HG02943 (cell line): Measurements from ENCODE around the gene HPSE2.
"Not testable (repeated sequence)": the region's sequence is repeated elsewhere in the genome, so short reads cannot be mapped to it uniquely, and the experiment has no call there.

Source experiments
- ATAC-seq: cut with Tn5 transposase; IDR thresholded peaks from one replicate; pipeline ENCODE4 v1.9.1; 2021; ENCODE audit warnings: mild to moderate bottlenecking, low read depth, moderate library complexity; ENCODE audit not compliant: unreplicated experiment

Gene HPSE2

DNA sequence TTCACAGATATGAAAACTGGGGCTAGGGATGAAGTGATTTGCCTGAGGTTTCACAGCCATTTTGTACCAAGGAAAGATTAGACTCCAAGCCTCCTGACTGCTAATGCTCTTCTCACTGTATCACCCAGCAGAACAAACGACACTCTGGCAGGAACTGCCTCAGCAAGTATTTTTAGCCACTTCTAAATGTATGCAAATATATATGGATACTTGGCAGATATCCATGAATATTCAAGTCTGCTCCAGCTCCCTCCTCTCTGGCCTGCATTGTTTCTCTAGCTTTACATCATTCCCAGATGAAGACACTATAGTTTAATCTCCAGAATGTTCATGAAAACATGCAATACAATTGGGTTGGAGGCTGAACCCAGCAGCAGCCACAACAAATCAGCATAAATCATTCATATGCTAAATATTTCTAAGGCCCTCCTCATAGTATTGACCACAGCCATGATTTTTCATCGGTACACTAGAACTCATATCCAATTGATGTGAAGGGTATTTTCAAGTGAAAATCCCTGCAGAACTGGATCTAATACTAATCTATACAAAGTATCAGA lies 65.5 kb downstream of the HPSE2 start:
- no peak for ATAC-seq

DNA sequence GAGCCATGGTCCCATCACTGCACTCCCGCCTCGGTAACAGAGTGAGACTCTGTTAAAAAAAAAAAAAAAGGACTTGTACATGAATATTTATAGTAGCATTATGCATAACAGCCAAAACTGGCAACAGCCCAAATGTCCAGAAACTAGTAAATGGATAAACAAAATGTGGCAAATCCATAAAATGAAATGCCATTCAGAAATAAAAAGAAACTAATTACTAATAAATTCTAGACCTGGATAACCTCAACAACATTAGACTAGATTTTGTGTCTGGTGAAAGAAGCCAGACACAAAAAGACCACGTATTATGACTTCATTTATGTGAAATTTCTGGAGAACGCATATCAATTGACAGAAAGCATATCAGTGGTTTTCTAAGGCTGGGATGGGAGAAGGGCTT lies 74.5 kb downstream of the HPSE2 start:
- ATAC-seq: no peak

DNA sequence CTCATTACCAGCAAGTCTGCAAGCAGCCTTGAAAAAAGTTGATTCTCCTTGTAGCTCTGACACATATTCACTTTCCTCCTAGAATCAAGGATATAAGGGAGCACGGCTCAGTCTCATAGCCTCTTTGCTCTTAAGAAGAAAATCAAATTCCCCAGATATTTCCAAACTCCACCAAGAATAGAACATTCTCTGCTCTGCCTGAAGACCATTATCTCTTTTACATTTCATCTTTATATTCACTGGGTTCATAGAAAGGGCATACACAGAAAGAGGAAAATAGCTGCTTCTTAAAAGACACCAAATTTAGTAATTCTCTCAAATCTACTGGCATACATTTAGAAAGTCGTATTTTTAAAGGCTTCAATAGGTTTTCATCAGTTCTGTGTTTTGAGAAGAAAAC lies 92.0 kb downstream of the HPSE2 start:
- ATAC-seq: no peak

DNA sequence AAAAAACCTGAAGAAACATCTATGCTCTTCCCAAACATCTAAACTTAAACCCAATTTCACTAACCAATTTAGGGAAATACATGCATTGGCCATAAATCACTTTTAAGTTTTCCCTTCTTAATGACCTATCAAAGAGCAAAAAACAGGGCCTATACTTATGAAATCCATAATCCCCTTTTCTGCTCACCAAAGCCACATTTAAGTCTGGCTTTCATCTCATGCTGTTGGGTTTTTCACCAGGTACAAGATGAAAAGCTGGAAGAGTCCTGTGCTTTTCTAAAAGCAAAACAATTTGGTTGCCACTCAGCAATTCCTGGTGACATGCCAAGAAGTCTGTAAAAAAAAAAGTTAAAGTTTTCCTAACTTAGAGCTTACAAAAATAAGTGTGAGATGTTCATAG lies 92.6 kb downstream of the HPSE2 start:
- no peak for ATAC-seq

DNA sequence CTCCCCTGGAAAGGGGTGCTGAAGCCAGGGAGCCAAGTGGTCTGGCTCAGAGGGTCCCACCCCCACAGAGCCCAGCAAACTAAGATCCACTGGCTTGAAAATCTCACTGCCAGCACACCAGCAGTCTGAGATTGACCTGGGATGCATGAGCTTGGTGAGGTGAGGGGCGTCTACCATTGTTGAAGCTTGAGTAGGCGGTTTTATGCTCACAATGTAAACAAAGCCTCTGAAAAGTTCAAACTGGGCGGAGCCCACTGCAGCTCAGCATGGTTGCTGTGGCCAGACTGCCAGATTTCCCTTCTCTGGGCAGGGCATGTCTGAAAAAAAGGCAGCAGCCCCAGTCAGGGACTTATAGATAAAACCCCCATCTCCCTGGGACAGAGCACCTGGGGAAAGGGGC lies 102.8 kb downstream of the HPSE2 start:
- ATAC-seq: not testable (repeated sequence)

DNA sequence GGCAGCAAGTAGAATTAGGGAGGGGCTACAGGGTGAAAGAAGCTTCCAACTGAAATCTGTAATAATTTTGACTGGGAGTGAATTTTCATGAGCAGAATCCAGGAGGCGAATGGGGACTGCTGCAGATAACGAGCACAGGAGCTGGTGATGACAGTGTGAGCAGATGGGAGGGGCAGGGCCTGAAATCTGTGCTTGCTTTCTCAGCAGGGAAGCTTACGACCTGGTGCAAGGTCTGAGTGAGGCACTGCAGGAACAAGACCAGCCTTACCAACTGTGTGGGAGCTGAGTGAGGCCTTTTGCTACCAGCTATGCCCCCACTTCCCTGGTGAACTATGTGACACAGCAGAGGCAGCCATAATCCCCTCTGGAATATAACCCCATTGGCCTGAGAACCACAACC lies 109.8 kb downstream of the HPSE2 start:
- ATAC-seq: no peak

DNA sequence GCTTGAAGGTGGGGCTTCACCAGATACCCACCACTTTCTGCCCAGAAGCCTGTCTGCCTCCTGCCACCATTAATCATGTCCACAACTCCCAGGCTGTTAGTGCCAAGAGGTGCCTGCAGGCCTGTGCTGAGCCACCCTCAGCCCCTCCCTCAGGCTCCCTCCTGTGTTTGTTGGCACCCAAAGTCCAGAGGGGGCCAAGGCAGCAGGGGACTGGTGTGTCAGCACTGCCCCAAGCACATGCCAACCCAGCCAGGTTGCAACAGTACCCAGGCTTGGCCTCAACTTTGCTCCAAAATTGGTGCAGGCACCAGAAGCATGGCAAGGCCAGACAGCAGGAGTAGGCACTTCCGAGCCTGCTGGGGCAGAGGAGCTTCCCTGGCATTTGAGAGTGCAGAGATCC lies 111.3 kb downstream of the HPSE2 start:
- ATAC-seq: no peak

DNA sequence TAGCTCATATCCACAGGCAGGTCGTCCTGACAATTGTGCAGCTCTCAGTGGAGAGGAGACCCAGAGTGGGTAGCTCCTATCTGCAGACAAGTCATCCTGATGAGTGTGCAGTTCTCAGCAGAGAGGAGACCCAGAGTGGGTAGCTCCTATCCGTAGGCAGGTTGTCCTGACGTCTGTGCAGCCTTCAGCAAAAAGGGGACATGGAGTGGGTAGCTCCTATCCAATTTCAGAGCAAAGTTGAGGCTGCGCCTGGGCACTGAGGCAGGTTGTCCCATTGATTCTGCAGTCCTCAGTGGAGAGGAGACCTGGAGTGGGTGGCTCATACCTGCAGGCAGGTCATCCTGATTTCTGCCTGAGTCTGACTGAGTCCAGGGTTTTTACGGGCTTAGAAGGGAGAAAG lies 111.8 kb downstream of the HPSE2 start:
- ATAC-seq: no peak

DNA sequence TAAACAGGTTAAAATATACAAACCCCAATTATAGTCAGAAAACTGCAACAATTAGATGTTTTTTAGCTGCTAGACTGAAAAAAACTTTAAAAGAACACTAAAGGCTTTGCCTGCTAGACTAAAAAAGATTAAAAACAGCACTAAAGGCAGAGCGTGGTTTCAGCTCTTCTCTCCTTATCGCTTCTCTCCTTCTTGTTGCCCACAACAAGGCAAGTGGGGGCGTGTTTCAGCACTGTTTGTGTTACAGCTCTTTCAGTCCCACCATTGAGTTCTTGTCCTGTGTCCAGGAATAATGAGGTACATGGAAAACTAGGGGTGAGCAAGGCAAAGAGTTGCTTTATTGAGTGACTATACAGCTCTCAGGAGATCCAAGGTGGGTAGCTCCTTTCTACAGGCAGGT lies 112.3 kb downstream of the HPSE2 start:
- ATAC-seq: no peak

DNA sequence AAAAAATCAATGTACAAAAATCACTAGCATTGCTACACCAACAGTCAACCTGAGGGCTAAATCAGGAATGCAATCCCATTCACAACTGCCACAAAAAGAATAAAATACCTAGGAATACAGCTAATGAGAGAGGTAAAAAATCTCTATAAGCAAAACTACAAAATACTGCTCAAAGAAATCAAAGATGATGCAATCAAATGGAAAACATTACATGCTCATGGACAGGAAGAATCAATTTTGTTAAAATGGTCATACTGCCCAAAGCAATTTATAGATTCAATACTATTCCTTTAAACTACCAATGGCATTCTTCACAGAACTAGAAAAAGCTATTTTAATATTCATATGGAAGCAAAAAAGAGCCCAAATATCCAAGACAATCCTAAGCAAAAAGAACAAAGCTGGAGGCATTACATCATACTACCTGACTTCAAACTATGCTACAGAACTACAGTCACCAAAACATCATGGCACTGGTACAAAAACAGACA lies 116.3 kb downstream of the HPSE2 start:
- ATAC-seq: no peak

DNA sequence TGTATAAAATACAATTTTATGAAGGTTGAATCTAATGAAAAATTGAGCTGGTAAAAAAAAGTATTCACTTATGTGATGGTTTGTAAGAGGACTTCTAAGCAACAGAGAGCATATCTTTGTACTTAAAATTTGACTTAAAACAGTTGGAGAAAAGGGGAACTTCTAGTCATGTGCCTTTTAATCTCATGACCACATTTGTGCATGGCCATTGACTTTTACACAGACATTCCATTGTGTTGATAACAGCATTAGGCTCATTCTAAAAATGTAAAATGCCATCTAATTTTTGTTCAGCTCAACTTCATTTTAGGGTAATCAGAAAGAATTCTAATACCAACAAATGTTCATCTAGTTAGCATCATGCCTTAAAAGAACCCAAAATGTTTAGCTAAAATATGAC lies 119.9 kb downstream of the HPSE2 start:
- ATAC-seq: no peak

DNA sequence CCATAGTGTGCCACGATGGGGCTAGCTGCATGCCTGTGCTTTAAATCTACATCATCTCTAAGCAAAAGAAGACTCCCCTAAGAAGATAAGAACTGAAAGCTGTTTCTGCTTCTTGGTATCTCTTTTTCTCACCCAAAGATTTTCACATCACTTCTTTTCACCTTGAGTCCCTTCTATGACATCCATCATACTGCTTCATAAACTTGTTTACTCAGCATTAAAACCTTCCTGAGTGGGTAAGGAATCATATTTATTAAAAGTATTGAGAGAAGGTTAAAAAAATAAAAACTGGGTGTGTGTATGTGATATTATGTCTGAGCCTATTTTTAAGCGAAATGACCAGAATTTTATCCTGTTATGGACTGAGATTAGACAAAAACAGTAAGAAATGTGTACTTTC lies 150.3 kb downstream of the HPSE2 start:
- no peak for ATAC-seq

DNA sequence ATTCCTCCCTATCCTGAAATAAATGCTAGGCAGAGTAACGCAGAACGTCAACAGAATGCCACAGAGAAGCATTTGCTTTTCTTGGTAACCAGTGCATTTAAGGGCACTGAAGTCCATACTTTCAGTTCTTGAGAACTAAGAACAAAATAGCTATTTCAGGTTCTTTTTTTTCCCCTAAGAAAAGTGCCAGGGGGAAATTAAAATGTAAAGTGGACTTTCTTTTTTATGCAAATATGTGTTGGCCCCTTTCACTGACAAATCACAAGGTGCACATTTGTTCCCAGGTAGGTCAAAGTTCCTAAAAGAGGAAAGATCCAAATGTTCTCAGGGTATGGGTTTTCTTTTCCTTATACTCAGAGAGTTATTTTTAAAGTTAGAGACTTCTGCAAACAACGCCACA lies 151.5 kb downstream of the HPSE2 start:
- ATAC-seq: no peak

DNA sequence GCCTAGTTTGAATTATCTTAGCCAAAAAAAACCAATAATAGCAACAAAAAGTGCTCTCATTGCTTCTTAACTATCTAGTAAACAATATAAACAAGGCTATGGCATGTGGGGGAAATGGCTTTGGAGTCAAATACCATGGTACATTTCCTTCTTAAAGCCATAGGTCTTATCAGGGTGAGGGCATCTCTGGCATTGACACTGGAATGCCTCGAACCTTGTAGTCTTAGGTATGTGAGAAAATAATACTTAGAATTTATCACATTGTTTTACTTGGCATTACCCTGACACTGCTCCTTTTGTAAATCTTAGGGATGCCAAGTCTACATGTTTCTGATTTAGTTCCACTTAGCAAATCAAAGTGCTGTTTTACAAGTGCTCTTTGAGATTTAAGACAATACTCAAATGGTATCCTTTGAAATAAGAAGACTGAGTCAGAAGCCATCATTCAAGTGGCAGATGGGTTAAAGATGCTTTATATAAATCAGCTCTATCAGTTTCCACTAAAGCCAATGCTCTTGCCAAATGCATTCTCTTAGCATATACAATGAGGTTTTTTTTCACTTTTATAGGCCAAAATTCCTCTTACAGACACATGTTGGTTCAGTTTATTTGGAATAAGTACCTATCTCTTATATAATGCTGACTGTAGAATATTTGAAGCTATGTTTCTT lies 155.2 kb downstream of the HPSE2 start:
- no peak for ATAC-seq

DNA sequence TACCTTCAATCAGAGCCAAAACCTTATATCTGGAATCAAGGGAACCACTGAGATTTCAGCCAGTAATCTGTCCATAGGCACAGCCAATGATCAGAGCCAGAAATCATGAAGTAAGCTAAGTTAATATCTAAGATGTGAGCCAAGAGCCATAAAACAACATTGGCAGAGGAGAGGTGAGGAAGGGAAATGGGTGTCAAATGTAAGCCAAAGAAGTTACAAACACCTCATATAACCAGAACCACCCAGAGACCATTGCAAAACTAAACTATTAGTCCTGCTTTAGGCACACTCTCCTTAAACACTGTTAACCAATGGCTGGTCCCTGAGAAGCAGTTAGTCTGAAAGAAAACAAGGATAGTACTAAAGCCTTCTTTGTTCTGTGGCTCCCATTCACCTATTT lies 173.1 kb downstream of the HPSE2 start:
- no peak for ATAC-seq

DNA sequence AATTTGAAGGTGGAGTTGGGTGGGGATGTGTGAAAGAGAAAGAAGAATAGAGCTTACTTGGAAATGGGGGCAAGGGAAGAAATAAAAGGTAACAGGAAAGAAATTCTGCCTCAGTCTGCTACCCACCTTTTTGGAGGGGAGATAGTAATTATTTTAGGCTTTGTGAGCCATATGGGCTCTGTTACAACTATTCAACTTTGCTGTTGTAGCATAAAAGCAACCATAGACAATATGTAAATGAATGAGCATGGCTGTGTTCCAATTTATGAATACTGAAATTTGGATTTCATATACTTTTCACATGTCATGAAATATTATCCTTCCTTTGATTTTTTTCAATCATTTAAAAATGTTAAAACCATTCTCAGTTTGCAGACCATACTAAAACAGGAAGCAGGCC lies 176.9 kb downstream of the HPSE2 start:
- ATAC-seq: no peak

DNA sequence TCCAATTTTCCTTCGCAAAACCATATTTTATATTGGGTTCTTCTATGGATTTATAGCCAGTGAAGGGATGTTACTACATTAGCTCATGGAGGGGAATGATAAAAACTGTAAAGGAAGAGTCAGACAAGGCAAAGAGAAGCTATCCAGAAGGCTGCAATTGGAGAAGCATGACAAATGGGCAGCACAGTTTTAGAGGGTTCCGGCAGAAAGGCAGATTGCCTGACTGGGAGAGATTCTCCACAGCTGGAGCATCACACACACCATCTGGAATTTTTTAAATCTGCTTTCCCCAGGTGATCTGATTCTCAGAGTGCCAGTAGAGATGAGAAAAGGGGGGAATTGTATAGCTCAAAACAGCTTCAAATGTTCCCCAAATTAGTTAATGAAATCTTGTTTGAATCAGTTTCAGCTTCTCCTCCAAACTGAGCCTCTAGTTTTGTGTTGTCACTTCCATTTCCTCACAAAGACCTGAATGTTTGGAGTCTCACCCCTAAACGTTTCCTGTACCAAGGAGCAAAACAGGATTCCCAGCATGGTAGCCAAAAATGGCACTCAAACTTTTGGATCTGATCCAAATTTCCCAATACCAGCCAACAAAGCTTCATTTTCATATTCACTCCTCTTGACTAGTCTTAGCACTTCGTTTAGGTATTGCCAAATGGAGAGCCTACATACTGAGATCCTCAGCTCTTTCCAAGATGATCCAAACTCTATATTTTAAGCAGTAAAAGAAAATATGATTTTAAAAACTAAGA lies 177.5 kb downstream of the HPSE2 start:
- no peak for ATAC-seq

DNA sequence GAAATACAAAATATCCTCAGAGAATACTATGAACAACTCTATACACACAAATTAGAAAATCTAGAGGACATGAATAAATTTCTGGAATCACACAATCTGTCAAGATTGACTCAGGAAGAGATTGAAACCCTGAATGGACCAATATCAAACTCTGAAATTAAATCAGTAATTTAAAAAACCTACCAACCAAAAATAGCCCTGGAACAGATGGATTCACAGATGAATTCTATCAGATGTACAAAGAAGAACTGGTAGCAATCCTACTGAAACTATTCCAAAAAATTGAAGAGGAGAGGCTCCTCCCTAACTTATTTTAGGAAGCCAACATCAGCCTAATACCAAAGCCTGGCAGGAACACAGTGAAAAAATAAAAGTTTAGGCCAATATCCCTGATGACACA lies 190.0 kb downstream of the HPSE2 start:
- no peak for ATAC-seq

DNA sequence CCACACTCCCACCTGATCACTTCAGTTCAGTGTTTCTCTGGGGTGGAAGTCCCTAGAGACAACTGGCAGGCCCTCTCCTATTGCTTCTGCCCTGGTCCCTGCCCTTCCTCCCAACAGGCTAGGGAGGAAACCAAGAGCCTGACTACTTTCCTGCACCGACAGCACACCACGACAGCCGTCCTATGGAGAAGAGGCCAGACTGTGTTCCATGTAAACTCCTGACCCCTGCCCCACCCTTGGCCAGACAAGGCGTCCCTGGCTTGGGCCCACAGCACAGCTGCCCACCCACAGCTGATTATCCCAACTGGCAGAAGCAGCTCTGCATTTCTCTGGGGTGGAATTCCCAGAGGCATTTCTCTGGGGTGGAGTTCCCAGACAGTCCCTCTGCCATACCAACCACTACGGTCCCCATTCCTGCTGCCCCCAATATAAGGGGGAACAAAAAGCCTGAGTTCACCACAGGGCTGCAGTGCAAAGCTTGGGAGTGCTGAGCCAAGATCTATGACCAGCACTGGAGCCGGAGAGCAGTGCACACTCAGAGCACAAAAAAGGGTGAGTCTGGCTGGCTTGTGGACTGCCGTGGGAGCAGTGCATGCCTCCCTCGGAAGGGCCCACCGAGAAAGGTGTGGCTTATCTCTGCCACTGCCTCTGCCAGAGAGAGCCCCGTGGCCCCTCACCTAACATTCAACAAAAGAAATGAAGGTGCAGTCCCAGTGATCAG lies 193.4 kb downstream of the HPSE2 start:
- ATAC-seq: no peak

DNA sequence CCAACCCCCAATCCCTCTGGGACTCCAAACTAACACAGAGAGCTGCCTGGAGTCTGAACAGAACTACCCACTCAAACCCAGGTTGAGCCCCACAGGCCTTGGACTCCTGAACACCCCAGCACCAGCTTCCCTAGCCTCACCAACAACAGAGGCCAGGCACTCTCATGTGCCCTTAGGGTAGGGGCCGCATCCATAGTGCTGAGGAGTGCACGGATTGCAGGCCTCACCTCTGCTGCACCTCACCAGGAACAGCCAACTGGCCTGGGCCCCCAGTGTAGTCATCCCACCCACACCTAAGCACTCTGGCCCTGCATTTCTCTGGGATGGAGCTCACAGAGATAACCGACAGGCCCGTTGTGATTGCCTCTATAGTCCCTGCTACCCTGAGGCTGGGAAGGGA lies 194.2 kb downstream of the HPSE2 start:
- ATAC-seq: no peak

DNA sequence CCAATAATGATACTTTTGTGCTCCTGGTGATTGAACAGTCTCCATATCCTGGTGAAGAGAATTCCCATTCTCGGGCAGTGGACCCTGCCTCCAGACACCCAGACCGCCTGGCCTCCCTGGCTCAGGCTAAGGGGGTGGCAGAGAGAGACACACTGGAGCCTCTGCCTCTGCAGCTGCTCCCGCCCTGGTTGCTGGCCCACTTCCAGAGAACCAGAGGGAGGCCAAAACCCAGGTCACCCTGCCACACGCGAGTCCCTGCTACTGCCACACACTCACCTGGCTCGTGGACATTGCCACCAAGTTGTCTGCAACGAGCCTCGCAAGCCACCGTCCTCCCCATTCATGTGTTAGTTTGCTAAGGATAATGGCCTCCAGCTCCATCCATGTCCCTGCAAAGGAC lies 221.8 kb downstream of the HPSE2 start:
- ATAC-seq: no peak
